NCI-H2171 treated with DMSO at 0.1 percent for 48 hours (cell line): ENCODE data around the gene HDGFL2.
"Not testable (repeated sequence)": the region's sequence is repeated elsewhere in the genome, so short reads cannot be mapped to it uniquely, and the experiment has no call there.

Source experiments
- DNase-seq: peaks from one replicate; lab custom pipeline; 2025; lab: John Stamatoyannopoulos, UW

HDGFL2 gene

DNA sequence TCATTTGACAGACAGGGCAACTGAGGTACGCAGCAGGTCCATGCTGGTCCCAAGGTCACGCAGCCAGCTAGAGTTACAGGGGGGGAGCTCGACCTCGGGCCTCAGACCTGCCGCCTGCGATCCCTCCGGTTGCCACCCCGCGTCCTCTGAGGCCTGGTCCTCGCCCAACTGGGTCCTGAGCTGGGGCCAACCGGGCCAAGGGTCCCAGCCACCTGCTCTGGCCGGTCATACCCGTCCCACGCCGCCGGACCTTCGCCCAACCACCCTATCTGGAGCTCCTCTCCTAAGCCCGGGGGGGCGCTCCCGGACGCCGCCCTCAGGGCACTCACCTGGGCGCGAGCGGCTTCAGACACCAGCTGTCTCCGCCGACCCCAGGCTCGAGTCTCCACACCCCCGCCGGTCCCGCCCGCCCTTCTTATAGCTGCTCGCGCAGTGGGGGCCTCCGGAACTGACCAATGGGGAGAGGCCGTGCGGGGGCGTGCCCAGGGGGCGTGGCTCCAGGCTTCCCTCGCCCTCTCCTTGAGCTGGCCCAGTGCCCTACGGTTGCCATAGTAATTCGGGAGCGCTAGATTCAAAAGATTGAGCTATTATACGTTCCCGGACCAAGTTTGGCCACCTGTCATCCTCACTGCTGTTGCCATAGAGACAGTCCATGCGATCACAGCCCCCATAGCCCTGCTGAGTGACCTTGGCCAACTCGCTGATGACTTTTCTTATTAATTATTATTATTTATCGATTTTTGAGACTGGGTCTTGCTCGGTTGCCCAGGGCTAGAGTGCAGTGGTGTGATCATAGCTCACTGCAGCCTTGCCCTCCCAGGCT is 63.0 kb downstream of the HDGFL2 start, which contains the start of gene PLIN5:
Gene PLIN5 (minus strand): TSS at position 389 of the 823 bp plus-strand sequence. CDS start 1,150 bp downstream, outside the sequence.
- peak; percentile 86 for DNase-seq

DNA sequence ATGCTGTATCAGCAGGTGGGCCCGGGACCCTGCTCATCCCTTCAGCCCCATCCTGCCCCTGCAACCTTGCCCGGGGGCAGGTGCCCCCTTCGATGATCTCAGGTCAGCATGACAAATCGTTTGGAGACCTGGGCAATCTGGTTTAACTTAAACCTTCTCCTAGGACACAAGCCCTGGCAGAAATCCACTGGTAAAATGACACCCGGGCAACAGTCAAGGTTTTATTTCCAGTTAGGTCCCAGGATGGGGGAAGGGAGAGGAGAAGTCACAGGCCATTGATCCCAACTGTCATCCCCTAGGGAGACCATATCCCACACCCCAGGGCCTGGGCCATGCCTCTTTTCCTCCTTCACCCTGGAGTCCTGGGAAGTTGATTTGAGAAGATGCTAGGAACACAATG is 64.7 kb downstream of the HDGFL2 start:
- peak; percentile 47 for DNase-seq

DNA sequence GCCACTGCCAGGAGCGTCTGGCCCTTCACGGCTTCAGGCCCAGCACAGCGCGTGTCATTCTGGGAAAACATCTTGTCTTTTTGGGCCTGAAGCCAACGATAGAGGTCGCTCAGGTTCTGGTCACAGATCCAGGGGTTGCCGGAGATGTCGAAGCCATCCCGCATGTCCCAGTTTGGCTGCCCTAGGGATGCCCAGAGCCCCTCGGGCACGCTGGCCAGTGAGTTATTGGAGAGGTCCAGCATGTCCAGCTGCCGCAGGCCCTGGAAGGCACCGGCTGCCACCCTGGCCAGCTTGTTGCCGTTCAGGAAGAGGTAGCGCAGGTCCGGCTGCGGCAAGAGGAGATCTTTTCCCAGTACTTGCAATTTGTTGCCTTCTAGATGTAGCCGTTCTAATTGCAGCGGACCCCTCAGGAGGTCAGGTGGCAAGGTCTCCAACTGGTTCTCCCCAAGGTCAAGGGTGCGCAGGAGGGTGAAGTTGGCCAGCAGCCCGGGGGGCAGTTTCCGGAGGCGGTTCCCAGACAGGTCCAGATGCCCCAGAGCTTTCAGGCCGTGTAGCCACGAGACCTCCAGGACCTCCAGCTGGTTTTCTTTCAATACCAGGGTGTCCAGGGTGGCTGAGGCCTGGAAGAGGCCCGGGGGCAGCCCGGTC is 66.0 kb downstream of the HDGFL2 start:
- no peak for DNase-seq

DNA sequence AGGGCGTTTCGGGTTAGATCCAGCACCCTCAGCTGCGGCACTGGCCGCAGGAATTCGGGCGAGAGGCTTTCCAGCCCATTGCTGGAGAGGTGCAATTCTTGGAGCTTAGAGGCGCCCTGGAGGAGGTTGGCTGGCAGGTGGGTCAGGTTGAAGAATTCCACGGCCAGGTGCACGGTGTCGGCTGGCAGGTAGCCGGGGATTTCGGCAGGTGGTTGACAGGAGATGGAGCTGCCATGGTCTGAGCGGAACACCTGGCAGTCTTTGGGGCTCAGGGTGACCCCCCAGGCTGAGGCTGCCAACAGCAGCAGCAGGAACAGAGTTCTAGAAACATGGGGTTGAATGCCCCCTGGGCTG is 66.5 kb downstream of the HDGFL2 start:
- DNase-seq, result peak; percentile 66

DNA sequence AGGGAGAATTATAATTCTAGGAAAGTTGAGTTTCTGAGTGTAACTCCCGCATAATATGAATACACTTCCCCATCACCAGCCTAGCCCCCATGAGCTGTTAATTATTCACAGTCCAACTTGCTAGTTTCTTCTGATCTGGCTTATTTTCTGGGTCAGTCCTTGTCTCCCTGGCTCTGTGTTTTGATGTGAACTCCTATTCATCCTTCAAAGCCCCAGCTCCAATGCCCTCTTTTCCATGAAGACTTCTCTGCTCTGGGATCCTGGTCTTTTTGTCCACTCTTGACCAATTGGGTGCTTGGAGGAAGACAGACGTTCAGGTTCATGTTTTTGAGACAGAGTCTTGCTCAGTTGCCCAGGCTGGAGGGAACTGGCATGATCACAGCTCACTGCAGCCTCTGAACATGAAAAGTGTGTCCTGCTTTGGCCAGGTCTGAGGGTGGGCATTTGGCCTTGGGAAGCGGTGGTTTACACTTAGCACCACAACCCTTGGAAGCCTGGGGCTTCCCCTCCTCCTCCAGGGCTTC is 67.1 kb downstream of the HDGFL2 start:
- no peak for DNase-seq

DNA sequence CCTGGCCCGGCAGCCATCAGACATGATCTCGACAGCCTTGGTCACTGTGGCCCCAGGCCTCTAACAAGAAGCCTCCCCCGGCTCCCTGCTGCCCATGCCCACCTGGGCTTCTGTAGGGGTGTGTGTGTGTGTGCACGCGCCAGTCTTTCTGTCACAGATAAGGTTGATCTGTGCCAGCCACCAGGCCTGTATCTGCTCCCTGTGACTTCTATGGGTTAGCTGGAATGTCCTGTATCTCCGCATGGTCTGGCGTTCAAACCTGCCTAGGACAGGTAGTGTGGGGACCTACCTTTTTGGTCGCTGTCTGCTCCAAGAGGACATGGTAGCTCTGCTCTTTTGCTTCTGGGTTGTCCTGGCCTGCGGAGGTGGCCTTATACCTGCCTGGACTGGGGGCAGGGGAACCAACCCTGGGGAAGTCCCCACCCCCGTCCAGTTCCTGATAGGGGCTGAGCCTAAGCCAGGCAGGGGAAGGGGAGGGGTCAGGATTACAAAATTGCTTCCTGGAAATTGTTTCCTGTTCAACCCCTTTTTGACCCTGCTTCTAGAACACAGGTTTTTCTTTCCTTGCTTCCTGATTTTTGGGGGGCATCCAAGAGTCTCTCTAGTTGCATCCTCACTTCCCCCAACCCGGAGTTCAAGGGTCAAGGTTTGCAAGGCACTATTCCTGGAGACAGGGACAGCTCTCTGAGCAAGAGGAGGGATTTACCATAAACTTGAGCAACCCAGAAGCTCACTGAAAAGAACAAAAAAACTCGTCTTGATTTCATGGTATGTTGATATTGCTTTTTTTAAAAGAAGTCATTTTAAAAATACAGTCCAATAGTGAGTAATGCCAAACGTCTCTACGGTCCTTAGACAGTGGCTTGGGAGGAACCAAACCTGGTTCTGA is 67.8 kb downstream of the HDGFL2 start, which contains the start of gene LRG1:
Gene LRG1 (minus strand): TSS at position 344 of the 889 bp plus-strand sequence. CDS start 23 bp downstream, at position 321.
- no peak for DNase-seq

DNA sequence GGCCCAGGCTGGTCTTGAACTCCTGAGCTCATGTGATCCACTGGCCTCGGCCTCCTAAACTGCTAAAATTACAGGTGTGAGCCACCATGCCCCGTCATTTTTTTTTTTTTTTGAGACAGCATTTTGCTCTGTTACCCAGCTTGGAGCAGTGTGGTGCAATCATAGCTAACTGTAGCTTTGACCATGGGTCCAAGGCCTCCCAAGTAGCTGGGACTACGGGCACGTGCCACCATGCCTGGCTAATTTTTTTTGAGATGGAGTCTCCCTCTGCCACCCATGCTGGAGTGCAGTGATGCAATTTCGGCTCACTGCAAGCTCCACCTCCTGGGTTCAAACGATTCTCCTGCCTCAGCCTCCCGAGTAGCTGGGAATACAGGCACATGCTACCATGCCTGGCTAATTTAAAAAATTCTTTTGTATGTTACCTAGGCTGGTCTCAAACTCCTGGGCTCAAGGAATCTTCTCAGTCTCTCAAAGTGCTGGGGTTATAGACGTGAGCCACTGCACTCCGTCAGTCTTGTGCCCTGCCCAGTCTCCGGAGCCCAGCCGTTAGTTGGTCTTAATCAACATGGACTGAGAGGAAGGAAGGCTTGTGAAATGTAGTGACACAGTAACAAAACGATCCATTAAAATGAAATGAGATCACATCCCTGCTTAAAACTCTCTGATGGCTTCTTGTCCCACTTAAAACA is 69.2 kb downstream of the HDGFL2 start:
- no peak for DNase-seq

DNA sequence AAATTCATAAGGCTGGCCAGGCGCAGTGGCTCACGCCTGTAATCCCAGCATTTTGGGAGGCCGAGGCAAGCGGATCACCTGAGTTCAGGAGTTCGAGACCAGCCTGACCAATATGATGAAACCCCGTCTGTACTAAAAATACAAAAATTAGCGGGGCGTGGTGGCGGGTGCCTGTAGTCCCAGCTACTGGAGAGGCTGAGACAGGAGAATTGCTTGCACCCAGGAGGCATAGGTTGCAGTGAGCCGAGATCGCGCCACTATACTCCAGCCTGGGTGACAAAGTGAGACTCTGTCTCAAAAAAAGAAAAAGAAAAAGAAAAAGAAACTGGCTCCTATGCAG is 69.7 kb downstream of the HDGFL2 start:
- DNase-seq, result not testable (repeated sequence)

DNA sequence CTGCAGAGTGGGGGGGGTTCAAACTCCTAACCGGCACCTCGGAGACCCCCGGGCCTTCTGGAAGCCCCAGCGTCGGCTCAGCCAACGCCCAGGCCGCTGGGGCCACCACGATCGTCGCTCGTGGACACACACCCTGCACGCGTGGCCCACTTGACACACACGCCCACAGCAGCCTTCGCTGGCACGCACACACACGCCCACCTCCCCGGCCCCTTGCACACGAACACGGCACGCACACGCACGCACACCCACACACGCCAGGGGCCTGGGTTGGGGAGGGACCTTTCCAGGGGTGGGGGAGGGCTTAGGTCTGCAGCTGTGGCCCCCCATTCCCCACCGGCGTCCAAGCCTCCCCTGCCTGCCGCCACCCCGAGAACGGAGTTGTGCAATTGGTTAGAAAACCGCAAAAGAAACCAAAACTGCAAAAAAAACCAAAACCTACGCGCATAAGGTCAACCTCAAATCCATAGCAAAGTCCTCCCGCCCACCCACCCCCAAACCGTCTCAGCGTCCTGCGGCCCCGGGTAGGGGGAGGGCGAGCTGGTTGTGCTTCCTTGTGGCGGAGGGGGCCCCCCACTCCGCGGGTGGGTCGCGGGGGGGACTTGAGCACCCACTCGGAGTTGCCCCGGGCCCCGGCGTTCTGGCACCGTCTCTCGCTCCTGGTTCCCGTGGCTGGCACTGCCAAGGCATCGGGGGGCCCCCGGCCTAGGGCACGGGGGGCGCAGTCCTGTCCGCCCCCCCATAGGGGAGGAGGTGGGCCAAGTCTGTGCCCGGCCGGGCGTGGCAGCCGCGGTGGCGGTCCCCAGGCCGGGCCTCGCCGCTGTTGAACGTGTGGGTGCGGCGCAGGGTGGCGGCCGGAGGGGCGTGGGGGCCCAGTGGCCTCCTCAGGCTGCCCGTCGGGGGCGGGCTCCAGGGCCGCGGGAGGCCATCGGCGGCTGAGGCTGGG is 71.1 kb downstream of the HDGFL2 start:
- no peak for DNase-seq

DNA sequence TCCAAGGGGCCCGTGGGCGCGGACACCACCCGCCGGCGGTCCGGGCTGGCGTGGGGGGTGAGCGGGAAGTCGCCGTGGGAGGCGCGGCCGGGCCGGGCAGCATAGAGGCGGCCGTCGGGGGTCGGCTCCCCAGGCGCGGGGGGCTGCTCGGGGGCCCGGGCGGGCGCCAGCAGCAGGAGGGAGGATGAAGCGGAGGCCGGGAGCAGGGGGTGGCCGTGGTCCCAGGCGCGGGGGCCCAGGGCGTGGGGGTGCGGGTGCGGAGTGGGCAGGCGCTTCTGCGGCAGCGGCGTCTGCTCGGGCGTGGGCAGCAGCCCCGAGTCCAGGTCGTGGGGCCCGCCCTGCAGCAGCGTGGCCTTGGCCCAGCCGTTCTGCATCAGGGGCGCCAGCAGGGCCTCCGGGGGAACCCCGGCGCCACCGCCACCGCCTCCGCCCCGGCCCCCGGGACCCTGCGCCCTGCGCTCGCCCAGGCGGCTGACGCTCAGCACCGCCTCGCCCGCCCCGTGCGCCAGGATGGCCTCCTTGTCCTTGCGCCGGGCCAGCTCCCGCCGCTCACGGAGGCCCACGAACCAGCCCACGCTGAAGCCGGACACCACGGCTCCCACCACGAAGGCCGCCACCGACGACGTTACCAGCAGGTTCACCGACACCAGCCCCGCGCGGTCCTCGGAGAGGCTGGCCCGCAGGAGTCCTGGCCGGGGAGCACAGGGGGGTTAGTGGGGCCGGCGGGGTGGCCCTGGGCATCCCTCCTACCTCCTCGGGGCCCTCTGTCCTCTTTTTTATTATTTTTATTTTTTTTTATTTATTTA is 71.9 kb downstream of the HDGFL2 start:
- DNase-seq, result no peak

DNA sequence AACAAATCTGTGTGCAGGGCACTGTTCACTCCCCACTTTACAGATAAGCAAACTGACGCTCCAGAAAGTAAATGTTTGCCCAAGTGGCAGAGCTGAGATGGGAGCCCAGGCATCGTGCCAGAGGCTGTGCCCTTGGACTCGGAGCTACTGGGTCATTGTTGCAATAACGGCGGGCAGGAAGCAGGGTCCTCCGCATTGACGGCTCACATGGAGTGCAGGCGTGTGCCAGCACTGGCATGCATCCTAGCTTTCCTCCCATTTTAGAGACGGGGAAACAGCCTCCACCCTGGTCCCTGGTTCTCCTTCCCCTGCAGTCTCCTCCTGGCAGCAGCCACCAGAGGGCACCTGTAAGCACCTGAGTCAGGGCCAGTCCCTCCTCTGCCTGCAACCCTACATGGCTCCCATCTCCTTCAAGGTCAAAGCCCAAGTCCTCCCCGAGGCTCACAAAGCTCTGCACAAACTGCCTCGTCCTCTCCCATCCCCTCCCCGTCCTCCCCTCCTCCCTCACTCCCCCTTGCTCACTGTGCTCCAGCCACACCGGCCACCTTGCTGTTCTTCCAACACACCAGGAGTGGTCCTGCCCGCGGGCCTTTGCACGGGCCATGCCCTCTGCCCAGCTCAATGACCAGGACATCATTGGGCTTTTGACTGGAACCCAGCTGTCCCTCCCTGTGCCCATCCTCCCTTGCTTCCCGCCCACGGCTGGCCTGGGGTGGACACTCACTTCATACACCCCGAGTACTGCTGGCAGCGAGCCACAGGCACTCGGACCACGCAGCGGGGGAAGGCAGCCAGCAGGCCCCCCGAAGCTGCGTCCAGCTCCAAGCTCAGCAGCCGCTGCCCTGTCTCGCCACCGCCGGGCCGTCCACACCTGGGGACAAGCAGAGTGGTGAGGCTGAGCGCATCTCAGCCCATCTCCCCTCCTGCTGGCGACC is 75.5 kb downstream of the HDGFL2 start:
- DNase-seq, result peak; percentile 29

DNA sequence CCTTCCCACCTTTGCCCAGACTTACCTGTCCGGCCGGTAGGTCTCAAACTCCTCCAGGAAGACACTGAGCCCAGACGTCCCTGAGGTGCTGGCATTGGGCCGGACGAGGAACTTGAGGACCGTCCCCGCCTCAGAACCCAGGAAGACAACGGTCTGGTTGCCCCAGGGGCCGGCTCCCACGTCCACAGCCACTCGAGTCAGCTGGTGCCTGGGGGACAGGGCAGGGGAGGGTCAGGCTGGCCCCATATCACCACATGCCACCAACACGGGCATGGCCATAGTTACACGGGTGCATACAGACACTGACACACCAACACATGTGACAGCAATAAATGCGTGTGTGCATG is 76.1 kb downstream of the HDGFL2 start:
- no peak for DNase-seq

DNA sequence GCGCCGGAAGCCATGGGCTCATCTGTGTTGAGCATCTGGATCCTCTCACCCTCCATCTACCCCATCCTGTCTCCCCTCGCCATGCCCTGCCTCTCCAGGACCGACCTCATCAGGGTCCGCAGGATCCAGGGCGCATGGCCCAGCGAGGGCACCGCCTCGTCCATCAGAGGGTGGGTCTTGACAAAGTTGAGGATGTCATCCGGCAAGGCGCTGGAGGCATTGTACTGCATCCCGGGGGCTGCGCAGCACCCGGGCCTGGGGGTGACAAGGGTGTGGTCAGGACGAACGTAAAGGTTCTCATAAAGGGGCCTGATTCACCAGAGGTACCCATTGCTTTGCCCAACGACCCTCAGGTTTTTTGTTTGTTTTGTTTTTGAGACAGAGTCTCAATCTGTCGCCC is 77.9 kb downstream of the HDGFL2 start:
- no peak for DNase-seq

DNA sequence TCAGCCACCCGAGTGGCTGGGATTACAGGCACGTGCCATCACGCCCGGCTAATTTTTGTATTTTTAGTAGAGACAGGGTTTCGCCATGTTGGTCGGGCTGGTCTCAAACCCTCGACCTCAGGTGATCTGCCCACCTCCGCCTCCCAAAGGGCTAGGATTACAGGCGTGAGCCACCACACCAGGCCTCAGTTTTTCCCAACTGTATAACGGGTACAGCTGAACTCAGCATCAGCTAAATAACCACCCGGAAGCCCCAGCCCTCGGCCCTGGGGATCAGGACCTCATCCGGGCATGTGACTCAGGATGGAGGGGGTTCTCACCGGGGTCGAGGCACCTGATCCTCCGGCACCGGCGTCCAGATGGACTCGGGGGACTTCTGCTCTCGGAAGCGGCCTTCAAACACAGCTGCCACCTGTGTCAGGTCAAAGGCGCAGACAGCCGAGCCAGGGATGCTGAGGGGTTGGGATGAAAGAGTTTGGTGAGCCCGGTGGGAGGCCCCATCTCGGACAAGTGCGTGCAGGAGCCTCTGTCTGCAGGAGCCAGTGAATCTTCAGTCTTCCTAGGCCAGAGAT is 78.5 kb downstream of the HDGFL2 start:
- DNase-seq, result no peak
